Large intestine (tissue), 3 donors: ENCODE measurements around the gene FCHSD2. TPM values are rescaled to one million over a fixed set of nuclear protein-coding genes. Genes with fewer than 3 reads are reported as not detected.
"Not testable (repeated sequence)": the region's sequence is repeated elsewhere in the genome, so short reads cannot be mapped to it uniquely, and the experiment has no call there.

Experiments used
- DNase-seq, 2 donors: peaks; one replicate each; pipeline versions ENCODE4 v3.0.0 to v3.0.0-alpha.2; 2013
- H3K27ac ChIP-seq: one replicate; pipeline ENCODE4 v1.5.1; 2013; ENCODE audit warnings: low read length
- H3K27me3 ChIP-seq: 2 replicates; pipeline ENCODE4 v1.6.1; 2013; ENCODE audit warnings: low read length; ENCODE audit not compliant: control insufficient read depth, insufficient read depth
- H3K36me3 ChIP-seq: 2 replicates; pipeline ENCODE4 v1.6.1; 2013; ENCODE audit warnings: low read length; ENCODE audit not compliant: control insufficient read depth, insufficient read depth
- H3K4me1 ChIP-seq: one replicate; pipeline ENCODE4 v1.6.1; 2013; ENCODE audit warnings: low read length; ENCODE audit not compliant: control insufficient read depth, insufficient read depth
- H3K4me3 ChIP-seq: one replicate; pipeline ENCODE4 v1.5.1; 2013; ENCODE audit warnings: low read length
- H3K9me3 ChIP-seq: one replicate; pipeline ENCODE4 v1.6.1; 2013; ENCODE audit warnings: mild to moderate bottlenecking, low read depth, low read length, moderate library complexity; ENCODE audit not compliant: control insufficient read depth
- WGBS: methylation state at CpG from one replicate; pipeline ENCODE4 v1.1.5; 2013; ENCODE audit warnings: low lambda C conversion rate; ENCODE audit not compliant: insufficient coverage; 5-methylcytosine and 5-hydroxymethylcytosine counted together
- polyA plus RNA-seq: library from polyadenylated mRNA; unstranded; fragments of 120-200 nt; gene quantifications from one replicate; pipeline ENCODE4 v1.2.1, GENCODE V29; 2013

The FCHSD2 gene
- polyA plus RNA-seq, 1 donor, result 23.4 TPM

DNA sequence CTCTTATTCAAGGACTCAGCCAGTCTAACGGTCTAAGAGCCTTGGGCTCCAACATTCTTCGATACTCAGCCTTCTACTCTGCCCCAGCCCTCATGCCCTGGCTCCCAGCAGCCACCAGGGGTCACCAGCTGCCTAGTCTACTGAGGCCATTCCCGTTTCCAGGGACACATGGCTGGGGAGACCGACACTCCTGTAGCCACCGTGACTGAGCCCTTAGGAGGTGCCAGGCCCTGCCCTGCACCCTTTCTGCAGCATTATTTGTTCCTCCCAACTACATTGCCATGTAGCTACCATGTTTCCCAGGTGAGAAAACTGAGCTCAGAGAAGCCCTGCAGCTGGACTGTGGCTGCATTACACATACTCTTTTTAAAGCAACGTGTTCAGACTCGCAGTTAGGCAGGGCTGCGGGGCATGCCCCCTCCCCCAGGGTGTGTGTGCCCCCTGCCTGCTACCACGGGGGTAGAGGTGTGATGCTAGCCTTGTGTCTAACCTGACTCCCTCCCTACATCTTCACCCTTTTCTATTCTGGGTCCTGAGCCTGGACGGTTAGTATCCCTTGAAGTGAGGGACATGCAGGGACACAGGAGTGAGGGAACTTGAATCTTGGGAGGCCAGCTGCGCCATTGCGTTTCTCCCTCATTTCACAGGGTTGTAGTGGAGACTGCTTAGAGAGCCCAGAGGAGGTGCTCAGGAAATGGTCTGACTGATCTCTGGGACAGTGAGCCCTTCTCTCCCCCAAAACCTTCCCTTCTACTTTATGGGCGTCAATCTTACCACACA is 310.4 kb downstream of the FCHSD2 start:
- Histone ChIP-seq H3K27ac (no peak overlapping the region), H3K9me3 (no peaks in the 10 kb centered on the region), H3K4me1 (peaks cover 10% of the 10 kb centered on the region), H3K27me3 (no peaks in the 10 kb centered on the region), H3K4me3 (no peak overlapping the region), H3K36me3 (peaks cover 42% of the 10 kb centered on the region)
- DNase-seq, result peak; percentile 67 to 72
- no CpG with 5 or more reads among the region's 13 CpGs for WGBS

DNA sequence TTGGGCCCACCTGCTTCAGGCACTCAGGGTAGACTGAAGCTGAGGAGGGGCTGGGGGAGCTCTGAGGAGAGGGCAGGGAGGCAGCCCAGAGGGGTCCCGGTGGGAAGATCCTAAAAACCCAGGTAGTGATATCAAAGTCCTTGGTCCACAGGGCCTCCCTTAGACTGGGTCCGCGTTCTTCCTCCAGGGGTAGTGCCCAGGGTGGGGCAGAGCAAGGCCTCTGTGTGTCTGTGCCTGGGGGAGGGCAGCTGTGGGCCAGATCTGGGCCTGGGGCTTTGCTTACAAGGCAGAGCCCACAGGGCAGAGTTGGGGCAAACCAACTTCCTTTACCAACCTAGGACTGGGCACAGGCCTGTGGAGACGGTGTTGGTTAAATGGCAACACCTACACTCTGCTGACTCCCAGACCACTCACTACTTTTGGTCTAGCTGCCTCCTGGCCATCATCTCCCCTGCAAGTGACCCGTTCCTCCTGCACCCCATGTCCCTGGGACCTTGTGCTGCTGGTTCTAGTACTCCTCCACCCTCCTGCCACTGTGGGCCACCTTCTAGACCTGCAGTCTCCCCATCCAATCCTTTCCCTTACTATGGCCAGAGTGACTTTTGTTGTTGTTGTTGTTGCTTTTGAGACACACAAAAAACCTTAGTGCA is 312.1 kb downstream of the FCHSD2 start:
- H3K27ac ChIP-seq, result no peak overlapping the region
- no peak overlapping the region for H3K4me3 ChIP-seq
- H3K36me3 ChIP-seq, result peaks cover 31% of the 10 kb centered on the region
- peaks cover 10% of the 10 kb centered on the region for H3K4me1 ChIP-seq
- no peak for DNase-seq
- no peaks in the 10 kb centered on the region for H3K9me3 ChIP-seq
- no CpG with 5 or more reads among the region's 5 CpGs for WGBS
- no peaks in the 10 kb centered on the region for H3K27me3 ChIP-seq

GRCh38 chr11:72829178-72829577 is 312.9 kb downstream of the FCHSD2 start:
- H3K27ac ChIP-seq, result no peak overlapping the region
- no CpG with 5 or more reads among the region's 13 CpGs for WGBS
- H3K27me3 ChIP-seq, result no peaks in the 10 kb centered on the region
- no peaks in the 10 kb centered on the region for H3K9me3 ChIP-seq
- H3K4me3 ChIP-seq, result no peak overlapping the region
- peaks cover 28% of the 10 kb centered on the region for H3K36me3 ChIP-seq
- H3K4me1 ChIP-seq, result peaks cover 10% of the 10 kb centered on the region
- DNase-seq, result no peak

DNA sequence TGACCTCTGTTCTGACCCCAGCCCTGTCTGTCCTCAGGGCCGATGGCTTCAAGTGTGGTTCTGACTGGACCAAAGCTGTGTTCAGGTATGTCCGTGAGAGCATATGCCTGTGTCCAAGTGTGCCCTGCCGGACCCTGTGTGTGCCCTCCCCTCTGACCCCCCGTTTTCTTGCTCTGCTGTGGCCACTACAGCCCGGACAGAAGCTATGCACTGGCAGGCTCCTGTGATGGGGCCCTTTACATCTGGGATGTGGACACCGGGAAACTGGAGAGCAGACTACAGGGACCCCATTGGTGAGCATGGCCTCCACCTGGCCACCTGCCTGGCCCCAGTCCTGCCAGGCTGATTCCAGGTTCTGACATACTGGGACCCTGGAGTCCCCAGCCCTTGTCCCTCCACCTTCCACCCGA is 313.4 kb downstream of the FCHSD2 start:
- WGBS, result no CpG with 5 or more reads among the region's 7 CpGs
- Histone ChIP-seq H3K9me3 (no peaks in the 10 kb centered on the region), H3K27ac (peak overlapping the region; percentile 68), H3K4me3 (no peak overlapping the region), H3K36me3 (peaks cover 28% of the 10 kb centered on the region), H3K4me1 (peaks cover 10% of the 10 kb centered on the region), H3K27me3 (no peaks in the 10 kb centered on the region)
- no peak for DNase-seq

- Histone ChIP-seq H3K4me3 (no peak overlapping the region), H3K36me3 (peaks cover 28% of the 10 kb centered on the region), H3K27ac (peak overlapping the region; percentile 68), H3K9me3 (no peaks in the 10 kb centered on the region), H3K4me1 (peaks cover 10% of the 10 kb centered on the region), H3K27me3 (no peaks in the 10 kb centered on the region)
- no CpG with 5 or more reads among the region's 11 CpGs for WGBS
- DNase-seq, result peak; percentile 68 to 88
These were observed 314.0 kb downstream of the FCHSD2 start for GRCh38 chr11:72828081-72828567.

GRCh38 chr11:72827656-72828055 is 314.5 kb downstream of the FCHSD2 start:
- Histone ChIP-seq H3K27ac (peak overlapping the region; percentile 68), H3K36me3 (peaks cover 28% of the 10 kb centered on the region)
- not testable (repeated sequence) for H3K9me3 ChIP-seq, H3K4me1 ChIP-seq, H3K4me3 ChIP-seq, H3K27me3 ChIP-seq, DNase-seq
- no CpG with 5 or more reads among the region's 11 CpGs for WGBS

DNA sequence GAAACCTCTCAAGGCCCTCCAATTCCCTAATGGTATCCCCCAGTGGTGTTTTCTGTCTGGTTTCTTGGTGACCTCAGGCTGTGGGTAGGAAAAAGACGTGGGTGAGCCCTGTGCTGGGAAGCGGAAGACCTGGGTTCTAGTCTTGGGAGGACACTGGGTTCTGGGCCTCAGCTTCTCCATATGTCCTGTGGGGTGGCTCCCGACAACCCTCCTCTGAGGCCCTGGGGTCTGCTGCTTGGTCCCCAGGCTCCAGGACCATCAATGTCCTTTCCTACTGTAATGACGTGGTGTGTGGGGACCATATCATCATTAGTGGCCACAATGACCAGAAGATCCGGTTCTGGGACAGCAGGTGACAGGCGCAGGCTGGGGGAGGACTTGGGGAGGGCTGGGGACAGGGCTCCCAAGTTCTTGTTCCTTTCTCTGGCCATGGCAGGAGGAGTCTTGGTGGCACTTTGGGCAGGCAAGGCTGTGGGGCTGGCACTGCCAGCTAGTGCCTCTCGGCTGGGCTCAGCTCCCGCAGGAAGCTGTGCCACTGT is 315.1 kb downstream of the FCHSD2 start:
- Histone ChIP-seq H3K27ac (no peak overlapping the region), H3K4me1 (peaks cover 15% of the 10 kb centered on the region), H3K9me3 (no peaks in the 10 kb centered on the region), H3K4me3 (no peak overlapping the region), H3K27me3 (no peaks in the 10 kb centered on the region), H3K36me3 (peaks cover 26% of the 10 kb centered on the region)
- no peak for DNase-seq
- no CpG with 5 or more reads among the region's 8 CpGs for WGBS

DNA sequence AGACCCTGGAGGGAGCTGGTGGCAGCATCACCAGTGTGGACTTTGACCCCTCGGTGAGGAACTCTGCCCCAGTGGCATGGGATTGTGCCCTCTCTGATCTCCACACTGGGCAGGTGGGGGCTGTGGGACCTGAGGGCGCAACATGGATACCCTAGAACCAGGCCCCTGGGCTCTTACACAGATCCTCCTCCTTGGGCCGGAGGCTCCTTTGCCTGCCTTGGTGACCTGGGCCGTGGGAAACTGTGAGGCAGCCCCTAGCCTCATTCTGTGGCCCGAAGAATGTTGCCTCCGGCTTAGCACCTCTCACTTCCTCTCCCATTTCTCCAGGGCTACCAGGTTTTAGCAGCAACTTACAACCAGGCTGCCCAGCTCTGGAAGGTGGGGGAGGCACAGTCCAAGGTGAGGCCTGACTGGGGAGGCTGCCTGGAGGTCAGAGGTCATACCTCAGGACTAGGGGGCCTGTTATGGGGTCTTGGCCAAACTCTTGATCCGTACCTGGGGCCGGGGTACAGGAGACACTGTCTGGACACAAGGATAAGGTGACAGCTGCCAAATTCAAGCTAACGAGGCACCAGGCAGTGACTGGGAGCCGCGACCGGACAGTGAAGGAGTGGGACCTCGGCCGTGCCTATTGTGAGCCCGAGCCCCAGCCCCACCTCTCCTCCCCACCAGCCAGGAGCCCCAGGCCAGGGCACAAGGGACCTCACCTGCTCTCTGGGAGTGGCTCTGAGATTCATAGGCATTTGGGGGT is 315.8 kb downstream of the FCHSD2 start:
- no peak overlapping the region for H3K4me3 ChIP-seq
- H3K4me1 ChIP-seq, result peaks cover 20% of the 10 kb centered on the region
- H3K27me3 ChIP-seq, result no peaks in the 10 kb centered on the region
- H3K36me3 ChIP-seq, result peaks cover 24% of the 10 kb centered on the region
- H3K27ac ChIP-seq, result no peak overlapping the region
- WGBS, result no CpG with 5 or more reads among the region's 15 CpGs
- H3K9me3 ChIP-seq, result peaks cover 4% of the 10 kb centered on the region
- no peak for DNase-seq

DNA sequence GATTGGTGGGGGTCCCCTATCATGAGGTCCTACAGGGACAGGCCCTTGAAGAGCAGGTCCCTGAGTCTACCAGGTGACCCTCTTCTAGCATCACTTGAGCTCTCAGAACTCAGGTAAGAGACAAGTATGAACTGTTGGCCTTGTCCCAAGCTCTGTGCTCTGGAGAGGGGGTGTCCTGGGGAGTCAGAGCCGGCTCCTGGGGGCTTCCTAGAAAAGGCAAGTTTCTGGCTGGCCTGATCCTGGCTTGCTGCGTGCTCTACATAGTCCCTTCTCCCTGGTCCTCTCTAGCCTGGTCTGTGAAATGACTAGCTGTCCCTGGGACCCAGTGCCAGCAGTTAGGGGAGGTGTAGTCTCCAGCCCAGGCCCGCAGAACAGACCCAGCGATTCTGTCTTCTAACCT is 316.5 kb downstream of the FCHSD2 start:
- Histone ChIP-seq H3K27ac (no peak overlapping the region), H3K36me3 (peaks cover 24% of the 10 kb centered on the region), H3K9me3 (peaks cover 4% of the 10 kb centered on the region)

More for the DNA sequence above, 316.5 kb downstream of the FCHSD2 start:
- DNase-seq, result no peak
- H3K4me1 ChIP-seq, result peaks cover 27% of the 10 kb centered on the region
- no CpG with 5 or more reads among the region's 4 CpGs for WGBS
- no peak overlapping the region for H3K4me3 ChIP-seq
- H3K27me3 ChIP-seq, result no peaks in the 10 kb centered on the region
